ENCODE results near the gene MMEL1.
"Not testable (repeated sequence)": the region's sequence is repeated elsewhere in the genome, so short reads cannot be mapped to it uniquely, and the experiment has no call there.

The MMEL1 gene

GRCh38 chr1:2590233-2591141, 42.3 kb downstream of the MMEL1 start:
- DNase-seq (ENCODE audit: low read depth), result no peak

- no peak for DNase-seq (ENCODE audit: low read depth)
These were observed 43.2 kb downstream of the MMEL1 start for GRCh38 chr1:2589431-2590232.

- no peak for DNase-seq (ENCODE audit: low read depth)
These were observed 44.0 kb downstream of the MMEL1 start for GRCh38 chr1:2588661-2589430.

GRCh38 chr1:2587860-2588571, 44.8 kb downstream of the MMEL1 start:
- DNase-seq (ENCODE audit: low read depth), result no peak

GRCh38 chr1:2587071-2587859, 45.6 kb downstream of the MMEL1 start:
- DNase-seq (ENCODE audit: low read depth), result no peak

GRCh38 chr1:2586154-2587070, 46.4 kb downstream of the MMEL1 start, which contains the start of gene PRXL2B:
Gene PRXL2B (plus strand): TSS chr1:2586777. CDS start chr1:2586886, 109 bp downstream.
- peak; percentile 99 for DNase-seq (ENCODE audit: low read depth)

- peak; percentile 8 for DNase-seq (ENCODE audit: low read depth)
These were observed 47.3 kb downstream of the MMEL1 start for GRCh38 chr1:2585318-2586092.

GRCh38 chr1:2584686-2585317, 48.0 kb downstream of the MMEL1 start:
- DNase-seq (ENCODE audit: low read depth), result no peak

GRCh38 chr1:2583871-2584351, 48.9 kb downstream of the MMEL1 start:
- DNase-seq (ENCODE audit: low read depth), result no peak

- no peak for DNase-seq (ENCODE audit: low read depth)
These were observed 49.5 kb downstream of the MMEL1 start for GRCh38 chr1:2583331-2583791.

GRCh38 chr1:2582391-2582790, 50.4 kb downstream of the MMEL1 start:
- DNase-seq (ENCODE audit: low read depth), result no peak

- DNase-seq (ENCODE audit: low read depth), result no peak
These were observed 52.1 kb downstream of the MMEL1 start for GRCh38 chr1:2580691-2581090.

GRCh38 chr1:2578758-2579118, 54.1 kb downstream of the MMEL1 start:
- DNase-seq (ENCODE audit: low read depth), result no peak

- DNase-seq (ENCODE audit: low read depth), result not testable (repeated sequence)
These were observed 55.2 kb downstream of the MMEL1 start for GRCh38 chr1:2577565-2578075.

GRCh38 chr1:2575801-2576663, 56.8 kb downstream of the MMEL1 start:
- no peak for DNase-seq (ENCODE audit: low read depth)

- DNase-seq (ENCODE audit: low read depth), result no peak
These were observed 58.5 kb downstream of the MMEL1 start for GRCh38 chr1:2574350-2574749.
